Esophagus squamous epithelium (tissue), 5 donors: ENCODE results near the gene CRADD. TPM values are rescaled to one million over a fixed set of nuclear protein-coding genes. Genes with fewer than 3 reads are reported as not detected.
A peak's percentile ranks its signal among the peaks of the same experiment; 100 is the strongest.
"Not testable (repeated sequence)": the region's sequence is repeated elsewhere in the genome, so short reads cannot be mapped to it uniquely, and the experiment has no call there.

Experiments
- DNase-seq: peaks from one replicate; lab custom pipeline; 2025; lab: John Stamatoyannopoulos, UW
- H3K27ac ChIP-seq, 4 donors: fragments of 200-600 bp; sonication (generic); one replicate each; pipeline ENCODE4 v1.5.1; 2016 to 2019; ENCODE audit warnings: mild to moderate bottlenecking in 1 of 4
- H3K27me3 ChIP-seq, 4 donors: fragments of 200-600 bp; sonication (generic); 1 replicate in 3 of 4; 2 replicates in 1 of 4; pipeline versions ENCODE4 v1.5.1 to v1.6.0; 2017 to 2021; ENCODE audit warnings: antibody characterized with exemption in 1 of 4
- H3K36me3 ChIP-seq, 3 donors: fragments of 200-600 bp; sonication (generic); one replicate each; pipeline ENCODE4 v1.5.1; 2016 to 2019
- H3K4me1 ChIP-seq, 3 donors: fragments of 200-600 bp; sonication (generic); one replicate each; pipeline ENCODE4 v1.5.1; 2017 to 2019
- H3K4me3 ChIP-seq, 4 donors: fragments of 200-600 bp; sonication (generic); 1 replicate in 3 of 4; 2 replicates in 1 of 4; pipeline ENCODE4 v1.5.1; 2016 to 2019; ENCODE audit warnings: mild to moderate bottlenecking in 2 of 4, moderate library complexity in 1 of 4
- H3K9me3 ChIP-seq, 3 donors: fragments of 200-600 bp; sonication (generic); one replicate each; pipeline ENCODE4 v1.5.1; 2016 to 2019
- CTCF ChIP-seq, 6 experiments: fragments of 450-650 bp in 4 of 6; fragments of 200-600 bp in 2 of 6; sonication (generic) in 2 of 6; IDR thresholded peaks; one replicate each; pipeline ENCODE4 v1.5.1; 2016 to 2019; ENCODE audit warnings: antibody characterized with exemption in 6 of 6, mild to moderate bottlenecking in 4 of 6, moderate library complexity in 4 of 6
- POLR2A ChIP-seq, 4 donors: fragments of 450-650 bp; IDR thresholded peaks; one replicate each; pipeline ENCODE4 v1.6.1; 2017; ENCODE audit warnings: antibody characterized with exemption in 4 of 4, mild to moderate bottlenecking in 4 of 4, moderate library complexity in 3 of 4
- WGBS, 2 donors: methylation state at CpG; one replicate each; pipeline ENCODE4 v1.1.5; 2018; 5-methylcytosine and 5-hydroxymethylcytosine counted together
- intact Hi-C: fragments of 100-400 bp; cut with DNase I; formaldehyde crosslinking; loops from one replicate; pipeline ENCODE4 v1.15.0; 2022
- total RNA-seq, 4 donors: library from RNA; depleted of rRNA; stranded (reverse); fragments of >200 nt; gene quantifications; one replicate each; pipeline ENCODE4 v1.1.0, GENCODE V29; 2016
- donor health status: DM: yes; HTN: yes; CAD: no.

Gene CRADD
- total RNA-seq, 4 donors from 2014 or later = 20.2 to 22.9 (median 21.7) TPM

- DNase-seq = no peak
- 94 to 100% methylated on average over 2 of the region's 2 CpGs for WGBS, 2 donors
- no peaks in the 10 kb centered on the region for H3K27me3 ChIP-seq
- peak overlapping the region in 1 of 4 donors; percentile 56 for H3K27ac ChIP-seq
- peaks cover 5 to 59% (median 22%) of the 10 kb centered on the region in 3 donors for H3K4me1 ChIP-seq
- TF ChIP-seq CTCF (IDR thresholded peaks at IDR 0.05) = no peak
- no peak overlapping the region for H3K4me3 ChIP-seq
- no peaks in the 10 kb centered on the region for H3K36me3 ChIP-seq
- intact Hi-C loops = no loop called here
- peaks cover 0 to 13% (median 7%) of the 10 kb centered on the region in 3 donors for H3K9me3 ChIP-seq
Observed at GRCh38 chr12:93708952-93709351, 31.8 kb downstream of the CRADD start.

GRCh38 chr12:93709386-93709785 is 32.2 kb downstream of the CRADD start:
- no peak for DNase-seq
- Histone ChIP-seq H3K4me3 (no peak overlapping the region), H3K27ac (no peak overlapping the region), H3K27me3 (no peaks in the 10 kb centered on the region), H3K36me3 (no peaks in the 10 kb centered on the region), H3K4me1 (peaks cover 5 to 56% (median 18%) of the 10 kb centered on the region in 3 donors), H3K9me3 (peaks cover 0 to 13% (median 7%) of the 10 kb centered on the region in 3 donors)
- intact Hi-C loops = no loop called here
- no peak for TF ChIP-seq POLR2A (IDR thresholded peaks at IDR 0.05)
- no peak for TF ChIP-seq CTCF (IDR thresholded peaks at IDR 0.05)
- WGBS, 2 donors = 91 to 97% methylated on average over 4 of the region's 4 CpGs

- WGBS, 2 donors = 100% methylated on average over 1 to 2 of the region's 2 CpGs
- TF ChIP-seq POLR2A (IDR thresholded peaks at IDR 0.05) (no peak), CTCF (IDR thresholded peaks at IDR 0.05) (no peak)
- Histone ChIP-seq H3K4me1 (peaks cover 0 to 54% (median 7%) of the 10 kb centered on the region in 3 donors), H3K27me3 (no peaks in the 10 kb centered on the region), H3K27ac (peak overlapping the region in 2 of 4 donors; percentile 34 to 82), H3K4me3 (no peak overlapping the region), H3K36me3 (no peaks in the 10 kb centered on the region), H3K9me3 (peaks cover 0 to 13% (median 7%) of the 10 kb centered on the region in 3 donors)
- intact Hi-C loops = no loop called here
- no peak for DNase-seq
Observed at GRCh38 chr12:93710574-93710926, 33.4 kb downstream of the CRADD start.

GRCh38 chr12:93711502-93711901 is 34.3 kb downstream of the CRADD start:
- H3K36me3 ChIP-seq, intact Hi-C loops, DNase-seq, H3K27me3 ChIP-seq, H3K4me3 ChIP-seq: not testable (repeated sequence)
- Histone ChIP-seq H3K27ac (peak overlapping the region; percentile 6 to 82 (median 44)), H3K4me1 (peaks cover 0 to 45% (median 4%) of the 10 kb centered on the region in 3 donors), H3K9me3 (peaks cover 0 to 13% (median 7%) of the 10 kb centered on the region in 3 donors)
- WGBS, 2 donors = 100% methylated on average over 1 of the region's 1 CpG

- H3K4me1 ChIP-seq = peaks cover 0 to 38% (median 4%) of the 10 kb centered on the region in 3 donors
- no peak for DNase-seq
- no peaks in the 10 kb centered on the region for H3K27me3 ChIP-seq
- H3K36me3 ChIP-seq = no peaks in the 10 kb centered on the region
- H3K4me3 ChIP-seq = no peak overlapping the region
- peak overlapping the region in 3 of 4 donors; percentile 15 to 82 (median 49) for H3K27ac ChIP-seq
- 72 to 86% methylated on average over 3 of the region's 3 CpGs for WGBS, 2 donors
- no peak for TF ChIP-seq POLR2A (IDR thresholded peaks at IDR 0.05)
- TF ChIP-seq CTCF (IDR thresholded peaks at IDR 0.05) = no peak
- H3K9me3 ChIP-seq = peaks cover 0 to 13% (median 7%) of the 10 kb centered on the region in 3 donors
- intact Hi-C loops = no loop called here
Observed at GRCh38 chr12:93712200-93712599, 35.0 kb downstream of the CRADD start.

GRCh38 chr12:93713060-93713459 is 35.9 kb downstream of the CRADD start:
- Histone ChIP-seq H3K4me3 (no peak overlapping the region), H3K4me1 (peaks cover 0 to 33% (median 4%) of the 10 kb centered on the region in 3 donors), H3K9me3 (peaks cover 0 to 13% (median 7%) of the 10 kb centered on the region in 3 donors), H3K36me3 (peaks cover 0 to 4% (median 0%) of the 10 kb centered on the region in 3 donors), H3K27me3 (no peaks in the 10 kb centered on the region), H3K27ac (peak overlapping the region in 3 of 4 donors; percentile 14 to 82 (median 49))
- WGBS, 2 donors = 76 to 80% methylated on average over 5 of the region's 5 CpGs
- intact Hi-C loops = no loop called here
- DNase-seq = no peak
- no peak for TF ChIP-seq POLR2A (IDR thresholded peaks at IDR 0.05)
- TF ChIP-seq CTCF (IDR thresholded peaks at IDR 0.05) = no peak
